NCI-H2227 (cell line): ENCODE data around the gene CLSTN2.
A peak's percentile ranks its signal among the peaks of the same experiment; 100 is the strongest.

Source experiments
- DNase-seq: peaks from one replicate; lab custom pipeline; 2025; ENCODE audit not compliant: unreplicated experiment; lab: John Stamatoyannopoulos, UW

Gene CLSTN2

GRCh38 chr3:140223197-140223596 is 288.2 kb downstream of the CLSTN2 start:
- DNase-seq = no peak

GRCh38 chr3:140223631-140224030 is 288.6 kb downstream of the CLSTN2 start:
- no peak for DNase-seq

GRCh38 chr3:140224307-140224706 is 289.3 kb downstream of the CLSTN2 start:
- no peak for DNase-seq

GRCh38 chr3:140225996-140226395 is 291.0 kb downstream of the CLSTN2 start:
- no peak for DNase-seq

- DNase-seq = no peak
These were observed 298.7 kb downstream of the CLSTN2 start for GRCh38 chr3:140233702-140234101.

- DNase-seq = no peak
These were observed 299.3 kb downstream of the CLSTN2 start for GRCh38 chr3:140234256-140234655.

- no peak for DNase-seq
These were observed 302.0 kb downstream of the CLSTN2 start for GRCh38 chr3:140236836-140237501.

- no peak for DNase-seq
These were observed 303.8 kb downstream of the CLSTN2 start for GRCh38 chr3:140238646-140239314.

GRCh38 chr3:140242818-140243276 is 307.9 kb downstream of the CLSTN2 start:
- DNase-seq = peak; percentile 54

GRCh38 chr3:140243575-140243974 is 308.6 kb downstream of the CLSTN2 start:
- no peak for DNase-seq

- DNase-seq = no peak
These were observed 309.9 kb downstream of the CLSTN2 start for GRCh38 chr3:140244893-140245292.

- no peak for DNase-seq
These were observed 311.6 kb downstream of the CLSTN2 start for GRCh38 chr3:140246578-140246977.

- no peak for DNase-seq
These were observed 312.8 kb downstream of the CLSTN2 start for GRCh38 chr3:140247775-140248174.

GRCh38 chr3:140249188-140249587 is 314.2 kb downstream of the CLSTN2 start:
- DNase-seq = no peak

- DNase-seq = no peak
These were observed 315.2 kb downstream of the CLSTN2 start for GRCh38 chr3:140250010-140250855.

- no peak for DNase-seq
These were observed 316.0 kb downstream of the CLSTN2 start for GRCh38 chr3:140250945-140251344.

- no peak for DNase-seq
These were observed 316.7 kb downstream of the CLSTN2 start for GRCh38 chr3:140251678-140252077.

- DNase-seq = no peak
These were observed 318.0 kb downstream of the CLSTN2 start for GRCh38 chr3:140252812-140253656.

- DNase-seq = no peak
These were observed 323.3 kb downstream of the CLSTN2 start for GRCh38 chr3:140258222-140258724.

GRCh38 chr3:140265302-140265701 is 330.3 kb downstream of the CLSTN2 start:
- no peak for DNase-seq

GRCh38 chr3:140268103-140268502 is 333.1 kb downstream of the CLSTN2 start:
- DNase-seq = no peak
